ENCODE results near the gene CLMP. TPM values are rescaled to one million over a fixed set of nuclear protein-coding genes. Genes with fewer than 3 reads are reported as not detected.

CLMP gene
- total RNA-seq, 4 donors from 2014 or later, result 169 to 215 (median 197) TPM

DNA sequence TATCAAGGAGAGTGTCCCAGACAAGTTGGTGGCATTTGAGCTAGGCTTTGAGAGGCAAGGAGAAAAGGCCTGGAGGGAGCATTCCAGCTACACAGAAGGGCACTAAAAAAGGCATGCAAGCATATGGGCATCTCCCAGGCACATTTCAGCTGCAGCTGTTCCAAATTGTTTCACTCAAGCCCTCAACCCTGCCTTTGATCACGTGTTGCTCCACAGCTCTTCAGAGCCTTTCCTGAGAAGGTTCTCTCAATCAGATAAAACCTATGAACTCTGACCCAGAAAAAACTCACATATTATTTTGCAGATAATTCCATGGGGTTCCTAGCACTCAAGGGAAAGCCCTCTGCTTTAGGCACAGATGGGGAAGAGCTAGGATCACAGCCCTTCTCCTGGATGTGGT, 108.7 kb downstream of the CLMP start:
- H3K9me3 ChIP-seq, result no peaks in the 10 kb centered on the region
- H3K36me3 ChIP-seq, result peaks cover 0 to 24% (median 15%) of the 10 kb centered on the region in 4 donors
- no peak overlapping the region for H3K4me3 ChIP-seq
- peaks cover 17 to 39% (median 27%) of the 10 kb centered on the region in 4 donors for H3K4me1 ChIP-seq
- WGBS, result 62% methylated on average over 1 of the region's 1 CpG
- no peaks in the 10 kb centered on the region for H3K27me3 ChIP-seq
- no peak for TF ChIP-seq POLR2AphosphoS5 (IDR thresholded peaks at IDR 0.05)
- no peak for TF ChIP-seq EP300 (IDR thresholded peaks at IDR 0.05)
- TF ChIP-seq POLR2A (IDR thresholded peaks at IDR 0.05; ENCODE audit: low read depth), result no peak
- TF ChIP-seq, protein P1, sequence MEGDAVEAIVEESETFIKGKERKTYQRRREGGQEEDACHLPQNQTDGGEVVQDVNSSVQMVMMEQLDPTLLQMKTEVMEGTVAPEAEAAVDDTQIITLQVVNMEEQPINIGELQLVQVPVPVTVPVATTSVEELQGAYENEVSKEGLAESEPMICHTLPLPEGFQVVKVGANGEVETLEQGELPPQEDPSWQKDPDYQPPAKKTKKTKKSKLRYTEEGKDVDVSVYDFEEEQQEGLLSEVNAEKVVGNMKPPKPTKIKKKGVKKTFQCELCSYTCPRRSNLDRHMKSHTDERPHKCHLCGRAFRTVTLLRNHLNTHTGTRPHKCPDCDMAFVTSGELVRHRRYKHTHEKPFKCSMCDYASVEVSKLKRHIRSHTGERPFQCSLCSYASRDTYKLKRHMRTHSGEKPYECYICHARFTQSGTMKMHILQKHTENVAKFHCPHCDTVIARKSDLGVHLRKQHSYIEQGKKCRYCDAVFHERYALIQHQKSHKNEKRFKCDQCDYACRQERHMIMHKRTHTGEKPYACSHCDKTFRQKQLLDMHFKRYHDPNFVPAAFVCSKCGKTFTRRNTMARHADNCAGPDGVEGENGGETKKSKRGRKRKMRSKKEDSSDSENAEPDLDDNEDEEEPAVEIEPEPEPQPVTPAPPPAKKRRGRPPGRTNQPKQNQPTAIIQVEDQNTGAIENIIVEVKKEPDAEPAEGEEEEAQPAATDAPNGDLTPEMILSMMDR (IDR thresholded peaks at IDR 0.05), result no peak
- peak overlapping the region in 3 of 4 donors; percentile 1 to 36 (median 18) for H3K27ac ChIP-seq (replicated peaks in 1 of 4)
- intact Hi-C loops (cut with DNase I), result no loop called here
- DNase-seq (ENCODE audit: extremely low spot score), result no peak

DNA sequence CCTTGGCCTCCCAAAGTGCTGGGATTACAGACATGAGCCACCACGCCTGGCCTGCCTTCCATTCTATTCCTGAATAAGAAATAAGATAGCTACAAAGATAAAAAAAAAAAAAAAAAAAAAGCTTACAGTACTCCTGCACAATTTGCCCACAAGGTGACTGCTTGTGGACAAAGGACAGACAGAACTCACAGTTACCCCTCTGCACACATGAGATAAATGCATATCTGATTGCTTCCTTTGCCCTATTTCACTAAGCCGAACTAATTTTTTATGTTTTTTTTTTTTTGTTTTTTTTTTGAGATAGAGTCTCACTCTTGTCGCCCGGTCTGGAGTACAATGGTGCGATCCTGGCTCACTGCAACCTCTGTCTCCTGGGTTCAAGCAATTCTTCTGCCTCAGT, 109.6 kb downstream of the CLMP start:
- Histone ChIP-seq H3K27me3 (no peaks in the 10 kb centered on the region), H3K27ac (replicated peaks in 1 of 4) (peak overlapping the region in 1 of 4 donors; percentile 36), H3K9me3 (no peaks in the 10 kb centered on the region), H3K4me3 (no peak overlapping the region), H3K4me1 (peaks cover 17 to 34% (median 24%) of the 10 kb centered on the region in 4 donors), H3K36me3 (peaks cover 0 to 31% (median 19%) of the 10 kb centered on the region in 4 donors)
- no peak for TF ChIP-seq EP300 (IDR thresholded peaks at IDR 0.05)
- TF ChIP-seq POLR2AphosphoS5 (IDR thresholded peaks at IDR 0.05), result no peak
- TF ChIP-seq, protein P1 (IDR thresholded peaks at IDR 0.05), result no peak
- TF ChIP-seq POLR2A (IDR thresholded peaks at IDR 0.05; ENCODE audit: low read depth), result no peak
- DNase-seq (ENCODE audit: extremely low spot score), result no peak
- 97% methylated on average over 5 of the region's 5 CpGs for WGBS
- intact Hi-C loops (cut with DNase I), result no loop called here

DNA sequence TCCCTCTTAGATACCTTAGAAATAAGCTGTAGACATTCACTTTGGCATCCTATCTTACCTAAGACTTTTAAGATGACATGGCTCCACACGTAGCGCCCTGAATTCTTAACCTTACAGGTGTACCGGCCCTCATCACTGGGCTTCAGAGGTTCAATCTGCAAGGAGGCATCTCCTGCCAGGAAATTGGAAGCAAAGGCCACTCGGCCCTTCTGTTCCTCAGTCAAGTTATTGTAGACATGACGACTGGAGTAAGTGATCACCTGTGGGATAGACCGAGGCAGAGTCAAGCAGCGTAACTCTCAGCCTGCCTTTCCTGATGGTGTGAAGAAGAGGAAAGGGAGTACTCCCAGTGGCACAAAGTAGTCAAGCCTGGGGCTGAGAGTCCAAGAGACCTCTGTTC, 110.6 kb downstream of the CLMP start:
- Histone ChIP-seq H3K4me1 (peaks cover 17 to 34% (median 24%) of the 10 kb centered on the region in 4 donors), H3K9me3 (no peaks in the 10 kb centered on the region), H3K27ac (replicated peaks in 1 of 4) (peak overlapping the region in 3 of 4 donors; percentile 39 to 70 (median 60)), H3K36me3 (peaks cover 0 to 41% (median 24%) of the 10 kb centered on the region in 4 donors), H3K4me3 (no peak overlapping the region), H3K27me3 (no peaks in the 10 kb centered on the region)
- DNase-seq (ENCODE audit: extremely low spot score), result no peak
- no peak for TF ChIP-seq POLR2A (IDR thresholded peaks at IDR 0.05; ENCODE audit: low read depth)
- TF ChIP-seq EP300 (IDR thresholded peaks at IDR 0.05), result no peak
- TF ChIP-seq, protein P1 (IDR thresholded peaks at IDR 0.05), result no peak
- TF ChIP-seq POLR2AphosphoS5 (IDR thresholded peaks at IDR 0.05), result no peak
- 97% methylated on average over 7 of the region's 7 CpGs for WGBS
- intact Hi-C loops (cut with DNase I), result no loop called here

GRCh38 chr11:123083623-123084029, 111.4 kb downstream of the CLMP start:
- peak; percentile 95 for DNase-seq (ENCODE audit: extremely low spot score)
- intact Hi-C loops (cut with DNase I), result no loop called here
- Histone ChIP-seq H3K4me1 (peaks cover 17 to 34% (median 24%) of the 10 kb centered on the region in 4 donors), H3K4me3 (no peak overlapping the region), H3K9me3 (no peaks in the 10 kb centered on the region), H3K27me3 (no peaks in the 10 kb centered on the region), H3K36me3 (peaks cover 0 to 47% (median 26%) of the 10 kb centered on the region in 4 donors), H3K27ac (replicated peaks in 1 of 4) (peak overlapping the region; percentile 4 to 70 (median 50))
- WGBS, result 0% methylated on average over 4 of the region's 4 CpGs
- TF ChIP-seq EP300 (IDR thresholded peaks at IDR 0.05), result no peak
- peak; percentile 78 to 80 for TF ChIP-seq POLR2AphosphoS5 (IDR thresholded peaks at IDR 0.05)
- TF ChIP-seq POLR2A (IDR thresholded peaks at IDR 0.05; ENCODE audit: low read depth), result no peak
- TF ChIP-seq, protein P1 (IDR thresholded peaks at IDR 0.05), result no peak

DNA sequence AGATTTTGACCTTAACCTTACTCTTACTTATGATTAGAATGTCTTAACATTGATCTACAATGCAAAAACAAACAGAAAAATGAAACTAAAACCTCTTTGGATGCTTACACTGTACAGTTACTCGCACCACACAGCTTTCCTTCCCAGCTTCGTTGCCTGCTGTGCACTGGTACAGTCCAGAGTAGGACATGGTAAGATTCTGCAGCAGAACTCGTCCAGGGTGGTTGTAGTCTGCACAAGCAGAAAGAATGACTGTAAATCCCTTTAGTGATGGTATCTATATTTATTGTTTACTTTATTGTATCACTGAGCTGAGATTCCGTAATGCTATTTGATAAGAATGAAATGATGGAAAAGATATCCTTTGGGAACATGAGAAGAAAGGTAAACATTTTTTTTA, 112.1 kb downstream of the CLMP start:
- Histone ChIP-seq H3K27ac (replicated peaks in 1 of 4) (peak overlapping the region; percentile 4 to 70 (median 50)), H3K4me1 (peaks cover 17 to 34% (median 24%) of the 10 kb centered on the region in 4 donors), H3K4me3 (no peak overlapping the region), H3K9me3 (no peaks in the 10 kb centered on the region), H3K36me3 (peaks cover 0 to 52% (median 26%) of the 10 kb centered on the region in 4 donors), H3K27me3 (no peaks in the 10 kb centered on the region)
- intact Hi-C loops (cut with DNase I), result no loop called here
- DNase-seq (ENCODE audit: extremely low spot score), result no peak
- 74% methylated on average over 4 of the region's 4 CpGs for WGBS
- TF ChIP-seq, protein P1 (IDR thresholded peaks at IDR 0.05), result no peak
- no peak for TF ChIP-seq POLR2A (IDR thresholded peaks at IDR 0.05; ENCODE audit: low read depth)

Measured in esophagus muscularis mucosa (tissue), 4 donors.